ENCODE data around the gene KRTAP17-1. TPM values are rescaled to one million over a fixed set of nuclear protein-coding genes. Genes with fewer than 3 reads are reported as not detected.
A peak's percentile ranks its signal among the peaks of the same experiment; 100 is the strongest.

The KRTAP17-1 gene
- total RNA-seq, 2 donors from 2014 or later = not detected

- H3K9me3 Mint-ChIP-seq = no peaks in the 10 kb centered on the region
- no peaks in the 10 kb centered on the region for H3K4me1 Mint-ChIP-seq (ENCODE audit: low read depth in 2 of 2)
- no peaks in the 10 kb centered on the region for H3K36me3 Mint-ChIP-seq
- DNase-seq (ENCODE audit: low spot score) (no peak), ATAC-seq (no peak)
- no peak overlapping the region for H3K4me3 Mint-ChIP-seq
- no peak overlapping the region for H3K27ac Mint-ChIP-seq
- H3K27me3 Mint-ChIP-seq = no peaks in the 10 kb centered on the region
Measured at GRCh38 chr17:41326173-41327145, 10.9 kb upstream of the KRTAP17-1 start.

GRCh38 chr17:41325611-41326010 lies 10.1 kb upstream of the KRTAP17-1 start:
- H3K27me3 Mint-ChIP-seq = no peaks in the 10 kb centered on the region
- H3K36me3 Mint-ChIP-seq = no peaks in the 10 kb centered on the region
- H3K9me3 Mint-ChIP-seq = no peaks in the 10 kb centered on the region
- no peaks in the 10 kb centered on the region for H3K4me1 Mint-ChIP-seq (ENCODE audit: low read depth in 2 of 2)
- ATAC-seq = no peak
- no peak overlapping the region for H3K4me3 Mint-ChIP-seq
- H3K27ac Mint-ChIP-seq = no peak overlapping the region
- no peak for DNase-seq (ENCODE audit: low spot score)

GRCh38 chr17:41325126-41325525 lies 9.6 kb upstream of the KRTAP17-1 start:
- Mint-ChIP-seq H3K4me1 (ENCODE audit: low read depth in 2 of 2) (no peaks in the 10 kb centered on the region), H3K36me3 (peaks cover 1% of the 10 kb centered on the region), H3K27me3 (no peaks in the 10 kb centered on the region), H3K9me3 (no peaks in the 10 kb centered on the region), H3K4me3 (no peak overlapping the region), H3K27ac (no peak overlapping the region)
- ATAC-seq (no peak), DNase-seq (ENCODE audit: low spot score) (peak; percentile 58)

GRCh38 chr17:41324180-41325075 lies 8.9 kb upstream of the KRTAP17-1 start:
- H3K9me3 Mint-ChIP-seq = no peaks in the 10 kb centered on the region
- H3K4me3 Mint-ChIP-seq = no peak overlapping the region
- H3K27ac Mint-ChIP-seq = no peak overlapping the region
- ATAC-seq (no peak), DNase-seq (ENCODE audit: low spot score) (no peak)
- no peaks in the 10 kb centered on the region for H3K4me1 Mint-ChIP-seq (ENCODE audit: low read depth in 2 of 2)
- no peaks in the 10 kb centered on the region for H3K27me3 Mint-ChIP-seq
- H3K36me3 Mint-ChIP-seq = peaks cover 6% of the 10 kb centered on the region

- H3K36me3 Mint-ChIP-seq = peaks cover 6% of the 10 kb centered on the region
- H3K27ac Mint-ChIP-seq = no peak overlapping the region
- ATAC-seq (no peak), DNase-seq (ENCODE audit: low spot score) (no peak)
- H3K9me3 Mint-ChIP-seq = no peaks in the 10 kb centered on the region
- no peak overlapping the region for H3K4me3 Mint-ChIP-seq
- H3K4me1 Mint-ChIP-seq (ENCODE audit: low read depth in 2 of 2) = no peaks in the 10 kb centered on the region
- H3K27me3 Mint-ChIP-seq = no peaks in the 10 kb centered on the region
Measured at GRCh38 chr17:41322903-41323895, 7.7 kb upstream of the KRTAP17-1 start.

GRCh38 chr17:41322094-41322902 lies 6.8 kb upstream of the KRTAP17-1 start:
- H3K9me3 Mint-ChIP-seq = no peaks in the 10 kb centered on the region
- no peak for ATAC-seq

GRCh38 chr17:41318231-41318630 lies 2.7 kb upstream of the KRTAP17-1 start:
- H3K4me1 Mint-ChIP-seq (ENCODE audit: low read depth in 2 of 2) = no peaks in the 10 kb centered on the region
- peaks cover 6% of the 10 kb centered on the region for H3K36me3 Mint-ChIP-seq
- no peak overlapping the region for H3K4me3 Mint-ChIP-seq
- H3K27ac Mint-ChIP-seq = no peak overlapping the region
- H3K9me3 Mint-ChIP-seq = no peaks in the 10 kb centered on the region
- ATAC-seq = no peak
- DNase-seq (ENCODE audit: low spot score) = no peak
- peaks cover 0 to 2% of the 10 kb centered on the region in 2 donors for H3K27me3 Mint-ChIP-seq

More at GRCh38 chr17:41322094-41322902, 6.8 kb upstream of the KRTAP17-1 start:
- Mint-ChIP-seq H3K36me3 (peaks cover 6% of the 10 kb centered on the region), H3K4me1 (ENCODE audit: low read depth in 2 of 2) (no peaks in the 10 kb centered on the region), H3K27me3 (no peaks in the 10 kb centered on the region), H3K4me3 (no peak overlapping the region), H3K27ac (no peak overlapping the region)
- DNase-seq (ENCODE audit: low spot score) = no peak

GRCh38 chr17:41315814-41316445 lies 420 bp upstream of the KRTAP17-1 start:
- no peak overlapping the region for H3K4me3 Mint-ChIP-seq
- H3K36me3 Mint-ChIP-seq = peaks cover 6% of the 10 kb centered on the region
- peaks cover 0 to 2% of the 10 kb centered on the region in 2 donors for H3K27me3 Mint-ChIP-seq
- peaks cover 0 to 5% of the 10 kb centered on the region in 2 donors for H3K4me1 Mint-ChIP-seq (ENCODE audit: low read depth in 2 of 2)
- ATAC-seq (no peak), DNase-seq (ENCODE audit: low spot score) (no peak)
- no peaks in the 10 kb centered on the region for H3K9me3 Mint-ChIP-seq
- no peak overlapping the region for H3K27ac Mint-ChIP-seq

GRCh38 chr17:41311111-41311510 lies 4.4 kb downstream of the KRTAP17-1 start:
- no peak overlapping the region for H3K4me3 Mint-ChIP-seq
- H3K27ac Mint-ChIP-seq = no peak overlapping the region
- no peaks in the 10 kb centered on the region for H3K36me3 Mint-ChIP-seq
- H3K27me3 Mint-ChIP-seq = no peaks in the 10 kb centered on the region
- ATAC-seq (no peak), DNase-seq (ENCODE audit: low spot score) (no peak)
- H3K4me1 Mint-ChIP-seq (ENCODE audit: low read depth in 2 of 2) = peaks cover 30 to 40% of the 10 kb centered on the region in 2 donors
- H3K9me3 Mint-ChIP-seq = no peaks in the 10 kb centered on the region

- DNase-seq (ENCODE audit: low spot score) (no peak), ATAC-seq (peak; percentile 56 to 63)
- peaks cover 4 to 6% of the 10 kb centered on the region in 2 donors for H3K27me3 Mint-ChIP-seq
- H3K27ac Mint-ChIP-seq = peak within 1 kb of the TSS; percentile 21 to 60
- peaks cover 30 to 40% of the 10 kb centered on the region in 2 donors for H3K4me1 Mint-ChIP-seq (ENCODE audit: low read depth in 2 of 2)
- H3K9me3 Mint-ChIP-seq = no peaks in the 10 kb centered on the region
- H3K36me3 Mint-ChIP-seq = no peaks in the 10 kb centered on the region
- H3K4me3 Mint-ChIP-seq = peak within 1 kb of the TSS; percentile 78
Measured at GRCh38 chr17:41308918-41309359, 6.6 kb downstream of the KRTAP17-1 start, which contains the start of gene KRTAP16-1. KRTAP16-1 (minus strand) TSS chr17:41309309; CDS start chr17:41309253, 56 bp downstream.

GRCh38 chr17:41308251-41308917 lies 7.1 kb downstream of the KRTAP17-1 start:
- peaks cover 4 to 6% of the 10 kb centered on the region in 2 donors for H3K27me3 Mint-ChIP-seq
- no peaks in the 10 kb centered on the region for H3K36me3 Mint-ChIP-seq
- peaks cover 30 to 40% of the 10 kb centered on the region in 2 donors for H3K4me1 Mint-ChIP-seq (ENCODE audit: low read depth in 2 of 2)
- no peak for DNase-seq (ENCODE audit: low spot score)
- peak overlapping the region; percentile 21 to 60 for H3K27ac Mint-ChIP-seq
- H3K4me3 Mint-ChIP-seq = peak overlapping the region; percentile 78
- no peaks in the 10 kb centered on the region for H3K9me3 Mint-ChIP-seq
- peak; percentile 83 for ATAC-seq
